ENCODE measurements around the gene PRKCA.
"Not testable (repeated sequence)": the region's sequence is repeated elsewhere in the genome, so short reads cannot be mapped to it uniquely, and the experiment has no call there.

PRKCA gene

GRCh38 chr17:66472123-66472522, 169.7 kb downstream of the PRKCA start:
- DNase-seq = no peak

GRCh38 chr17:66474258-66474657, 171.8 kb downstream of the PRKCA start:
- DNase-seq = no peak

- no peak for DNase-seq
Observed at GRCh38 chr17:66474806-66475497, 172.5 kb downstream of the PRKCA start.

GRCh38 chr17:66476014-66476413, 173.6 kb downstream of the PRKCA start:
- no peak for DNase-seq

- DNase-seq = no peak
Observed at GRCh38 chr17:66477615-66478283, 175.3 kb downstream of the PRKCA start.

GRCh38 chr17:66479230-66479889, 176.9 kb downstream of the PRKCA start:
- not testable (repeated sequence) for DNase-seq

GRCh38 chr17:66480243-66480642, 177.8 kb downstream of the PRKCA start:
- no peak for DNase-seq

- DNase-seq = no peak
Observed at GRCh38 chr17:66480802-66481201, 178.4 kb downstream of the PRKCA start.

- no peak for DNase-seq
Observed at GRCh38 chr17:66481271-66481670, 178.9 kb downstream of the PRKCA start.

GRCh38 chr17:66483906-66484305, 181.5 kb downstream of the PRKCA start:
- no peak for DNase-seq

GRCh38 chr17:66485309-66485947, 183.0 kb downstream of the PRKCA start:
- DNase-seq = no peak

GRCh38 chr17:66487121-66487520, 184.7 kb downstream of the PRKCA start:
- DNase-seq = no peak

- no peak for DNase-seq
Observed at GRCh38 chr17:66487981-66488468, 185.6 kb downstream of the PRKCA start.

- DNase-seq = no peak
Observed at GRCh38 chr17:66488864-66489263, 186.5 kb downstream of the PRKCA start.

- DNase-seq = not testable (repeated sequence)
Observed at GRCh38 chr17:66489576-66489975, 187.2 kb downstream of the PRKCA start.

- DNase-seq = no peak
Observed at GRCh38 chr17:66491213-66491612, 188.8 kb downstream of the PRKCA start.

- DNase-seq = no peak
Observed at GRCh38 chr17:66491665-66492064, 189.3 kb downstream of the PRKCA start.

- no peak for DNase-seq
Observed at GRCh38 chr17:66492080-66492479, 189.7 kb downstream of the PRKCA start.

- no peak for DNase-seq
Observed at GRCh38 chr17:66492561-66493005, 190.2 kb downstream of the PRKCA start.

- no peak for DNase-seq
Observed at GRCh38 chr17:66493283-66494019, 191.0 kb downstream of the PRKCA start.

GRCh38 chr17:66494023-66494803, 191.8 kb downstream of the PRKCA start:
- DNase-seq = no peak

- DNase-seq = no peak
Observed at GRCh38 chr17:66495035-66495434, 192.6 kb downstream of the PRKCA start.
